Ishikawa (cell line): ENCODE results near the gene RNF186.

Experiments used
- MAX ChIP-seq: IDR thresholded peaks from 2 replicates; pipeline ENCODE4 v1.6.1; 2012
- REST ChIP-seq: IDR thresholded peaks from 2 replicates; pipeline ENCODE4 v1.6.1; 2012; ENCODE audit warnings: low read depth, mild to moderate bottlenecking
- YY1 ChIP-seq: IDR thresholded peaks from 2 replicates; pipeline ENCODE4 v1.6.1; 2012; ENCODE audit warnings: low read depth
- ZBTB7A ChIP-seq: IDR thresholded peaks from 2 replicates; pipeline ENCODE4 v1.6.1; 2012; ENCODE audit warnings: low read depth
- TF ChIP-seq, protein P1 (sequence below): IDR thresholded peaks from 2 replicates; pipeline ENCODE4 v1.6.1; 2012

DNA sequence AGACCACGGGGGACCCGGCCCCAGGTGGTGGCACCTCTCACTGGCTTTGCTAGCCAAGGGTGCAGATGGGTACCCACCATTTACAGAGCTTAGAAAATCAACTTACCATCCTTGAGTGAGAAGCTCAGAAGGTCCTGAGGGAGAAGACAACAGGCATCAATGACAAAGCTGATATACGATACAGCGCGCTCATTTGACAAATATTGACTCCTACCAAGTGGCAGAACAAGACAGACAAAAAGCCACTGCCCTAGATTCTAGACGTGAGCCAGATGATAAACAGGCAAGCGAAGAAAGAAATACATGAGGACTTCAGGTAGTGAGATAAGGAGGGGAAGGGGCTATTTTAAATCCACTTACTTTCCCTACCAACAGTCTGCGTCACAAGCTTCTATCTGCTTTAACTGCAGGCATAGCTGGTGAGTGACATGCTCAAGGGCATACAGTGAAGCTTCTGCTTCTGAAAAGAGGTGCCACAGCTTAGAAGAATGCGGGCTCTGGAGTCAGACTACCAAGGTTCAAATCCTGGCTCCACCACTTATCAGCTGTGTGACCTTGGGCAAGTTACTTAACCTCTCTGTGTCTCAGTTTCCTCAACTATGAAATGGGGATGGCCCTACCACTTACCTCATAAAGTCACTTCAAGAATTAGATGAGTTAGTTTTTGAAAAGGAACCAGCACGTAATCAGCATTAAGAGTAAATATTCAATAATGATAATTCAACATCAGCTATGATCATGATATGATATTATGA lies 44.5 kb downstream of the RNF186 start:
- TF ChIP-seq, protein P1, sequence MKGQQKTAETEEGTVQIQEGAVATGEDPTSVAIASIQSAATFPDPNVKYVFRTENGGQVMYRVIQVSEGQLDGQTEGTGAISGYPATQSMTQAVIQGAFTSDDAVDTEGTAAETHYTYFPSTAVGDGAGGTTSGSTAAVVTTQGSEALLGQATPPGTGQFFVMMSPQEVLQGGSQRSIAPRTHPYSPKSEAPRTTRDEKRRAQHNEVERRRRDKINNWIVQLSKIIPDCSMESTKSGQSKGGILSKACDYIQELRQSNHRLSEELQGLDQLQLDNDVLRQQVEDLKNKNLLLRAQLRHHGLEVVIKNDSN = no peak
- TF ChIP-seq REST (no peak), MAX (no peak), YY1 (no peak), ZBTB7A (no peak)
